Fibroblast of mammary gland (primary cell): ENCODE measurements around the gene DCTD.

ENCODE experiments used
- DNase-seq: peaks from one replicate; pipeline ENCODE4 v3.0.0-alpha.2; 2010; ENCODE audit warnings: low read depth
- H3K4me3 ChIP-seq: 2 replicates; pipeline ENCODE4 v1.5.1; 2011; ENCODE audit warnings: low read depth, mild to moderate bottlenecking, low read length, moderate library complexity; ENCODE audit not compliant: control insufficient read depth
- TF ChIP-seq, protein P1 (sequence below): conservative IDR thresholded peaks from 2 replicates; pipeline ENCODE4 v1.5.1; 2011; ENCODE audit warnings: low read depth, low read length, inconsistent platforms; ENCODE audit not compliant: control insufficient read depth, insufficient read depth

The DCTD gene

DNA sequence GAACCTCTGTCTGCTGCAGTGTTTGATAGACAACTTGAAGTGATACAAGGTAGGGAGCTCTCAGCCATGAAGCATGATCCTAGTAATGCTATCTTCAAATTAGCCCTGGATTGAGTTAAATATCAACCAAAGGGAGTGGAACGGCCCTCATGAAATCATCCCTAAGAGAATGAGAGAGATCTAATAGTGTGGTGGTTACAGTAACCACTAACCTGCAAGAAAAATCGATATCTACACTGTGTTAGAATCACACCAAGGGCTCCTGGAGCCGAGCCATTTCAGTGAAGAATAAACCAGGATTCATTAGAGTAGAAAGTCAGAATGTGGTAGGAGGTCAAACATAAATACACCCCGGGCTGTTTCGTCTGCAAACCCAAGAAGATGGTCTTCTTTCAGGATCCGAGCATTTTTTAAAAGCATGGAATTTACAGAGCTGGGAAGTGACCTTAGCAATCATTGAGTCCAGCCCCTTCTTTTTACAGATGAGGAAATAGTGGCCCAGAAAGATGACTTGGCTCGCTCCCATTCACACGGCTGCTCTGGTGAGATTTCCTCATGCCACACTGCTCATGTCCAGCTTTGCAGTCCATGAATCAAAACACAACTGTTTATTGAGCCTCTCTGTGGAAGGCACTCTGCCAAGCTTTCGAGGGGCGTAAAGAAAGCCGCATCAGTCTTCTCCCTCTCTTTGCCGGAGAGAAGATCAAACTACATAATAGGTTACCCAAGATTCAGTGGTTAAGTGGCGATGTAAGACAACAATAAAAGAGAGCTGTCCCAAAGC, 5.5 kb upstream of the DCTD start:
- no peak overlapping the region for H3K4me3 ChIP-seq
- TF ChIP-seq, protein P1, sequence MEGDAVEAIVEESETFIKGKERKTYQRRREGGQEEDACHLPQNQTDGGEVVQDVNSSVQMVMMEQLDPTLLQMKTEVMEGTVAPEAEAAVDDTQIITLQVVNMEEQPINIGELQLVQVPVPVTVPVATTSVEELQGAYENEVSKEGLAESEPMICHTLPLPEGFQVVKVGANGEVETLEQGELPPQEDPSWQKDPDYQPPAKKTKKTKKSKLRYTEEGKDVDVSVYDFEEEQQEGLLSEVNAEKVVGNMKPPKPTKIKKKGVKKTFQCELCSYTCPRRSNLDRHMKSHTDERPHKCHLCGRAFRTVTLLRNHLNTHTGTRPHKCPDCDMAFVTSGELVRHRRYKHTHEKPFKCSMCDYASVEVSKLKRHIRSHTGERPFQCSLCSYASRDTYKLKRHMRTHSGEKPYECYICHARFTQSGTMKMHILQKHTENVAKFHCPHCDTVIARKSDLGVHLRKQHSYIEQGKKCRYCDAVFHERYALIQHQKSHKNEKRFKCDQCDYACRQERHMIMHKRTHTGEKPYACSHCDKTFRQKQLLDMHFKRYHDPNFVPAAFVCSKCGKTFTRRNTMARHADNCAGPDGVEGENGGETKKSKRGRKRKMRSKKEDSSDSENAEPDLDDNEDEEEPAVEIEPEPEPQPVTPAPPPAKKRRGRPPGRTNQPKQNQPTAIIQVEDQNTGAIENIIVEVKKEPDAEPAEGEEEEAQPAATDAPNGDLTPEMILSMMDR = no peak

DNA sequence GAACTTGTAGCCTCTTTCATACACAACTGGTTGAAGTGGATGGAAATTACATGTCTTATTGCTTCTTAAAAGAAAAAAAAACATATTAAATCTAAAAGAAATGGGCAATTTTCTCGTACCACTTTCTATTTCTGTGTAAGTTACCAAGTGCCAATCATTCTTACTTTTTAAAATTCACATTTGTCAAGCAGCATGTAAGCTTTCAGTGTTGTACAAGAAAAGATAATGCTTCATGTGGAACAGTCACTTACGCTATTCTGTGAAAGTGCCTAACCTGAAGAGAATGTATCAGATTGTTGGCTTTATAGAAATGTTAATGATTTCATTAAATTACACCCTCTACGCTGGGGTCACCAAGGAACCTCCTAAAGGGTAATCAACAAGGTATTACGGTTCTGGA, 4.4 kb upstream of the DCTD start:
- no peak for DNase-seq
- TF ChIP-seq, protein P1 = no peak
- no peak overlapping the region for H3K4me3 ChIP-seq

More for the DNA sequence above, 5.5 kb upstream of the DCTD start:
- DNase-seq = no peak

DNA sequence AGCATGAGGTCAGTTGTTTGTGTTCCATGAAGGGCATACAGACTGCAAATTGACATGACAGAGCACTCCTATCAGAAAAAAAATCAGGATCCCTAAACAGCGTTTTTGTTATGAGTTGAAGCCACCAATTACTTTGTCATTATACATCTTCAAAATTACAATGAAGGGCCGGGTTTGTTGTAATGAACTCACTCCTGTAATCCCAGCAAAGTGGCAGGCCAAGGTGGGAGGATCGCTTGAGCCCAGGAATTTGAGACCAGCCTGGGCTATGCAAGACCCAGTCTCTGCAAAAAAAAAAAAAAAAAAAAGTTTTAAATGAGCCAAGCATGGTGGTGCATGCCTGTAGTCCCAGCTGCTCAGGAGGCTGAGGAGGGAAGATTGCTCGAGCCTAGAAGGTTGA, 3.5 kb upstream of the DCTD start:
- no peak for DNase-seq
- TF ChIP-seq, protein P1 = no peak
- H3K4me3 ChIP-seq = no peak overlapping the region

DNA sequence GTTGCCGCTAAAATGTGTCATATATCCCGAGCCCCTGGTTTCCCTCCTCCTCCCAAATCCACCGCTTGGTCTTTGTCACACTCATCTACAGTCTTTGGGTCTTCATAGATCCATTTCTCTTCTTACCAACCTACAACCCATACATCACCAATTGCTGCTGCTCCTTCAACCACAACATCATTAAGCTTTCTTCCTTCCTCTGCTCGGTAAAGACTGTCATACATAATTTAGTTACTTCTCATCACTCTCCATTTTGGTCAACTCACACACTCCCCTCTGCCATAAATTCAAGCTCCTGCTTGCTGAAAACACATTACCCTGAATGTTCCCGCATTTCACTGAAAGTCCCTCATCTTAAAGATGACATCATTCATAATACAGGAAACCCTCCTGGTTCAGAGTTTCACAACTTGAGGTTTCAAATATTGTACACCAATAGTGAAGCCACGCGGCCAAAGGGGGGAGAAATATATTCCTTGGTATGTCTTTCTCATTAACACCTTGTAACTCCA, 1.7 kb upstream of the DCTD start:
- H3K4me3 ChIP-seq = no peak overlapping the region
- TF ChIP-seq, protein P1 = no peak
- no peak for DNase-seq

DNA sequence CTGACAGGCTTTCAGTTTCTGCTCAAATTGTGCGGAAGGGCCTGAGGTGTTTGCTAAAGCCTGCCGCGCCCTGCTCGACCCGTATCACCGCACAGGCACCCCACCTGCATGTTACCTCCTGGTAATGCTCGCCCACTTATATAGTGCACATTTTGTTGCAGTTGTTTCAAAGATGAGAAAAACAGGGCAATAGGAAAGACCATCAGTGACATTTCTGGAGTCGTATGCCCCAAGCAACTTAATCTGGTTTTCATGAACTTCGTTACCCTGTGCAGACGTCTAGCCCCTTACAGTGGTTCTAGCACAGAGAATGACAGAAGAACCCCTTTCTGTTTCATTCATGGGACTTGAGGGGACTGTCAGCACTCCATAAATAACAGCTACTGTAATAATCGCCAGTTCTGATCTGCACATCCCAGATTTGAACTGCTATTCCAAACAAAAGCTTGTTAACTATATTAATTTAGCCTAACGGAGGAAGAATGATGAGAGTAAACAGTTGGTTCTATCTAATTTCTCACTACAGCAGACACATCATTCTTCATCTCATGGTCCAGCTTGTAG, 940 bp upstream of the DCTD start:
- TF ChIP-seq, protein P1 = no peak
- peak overlapping the region; percentile 59 for H3K4me3 ChIP-seq
- DNase-seq = no peak

DNA sequence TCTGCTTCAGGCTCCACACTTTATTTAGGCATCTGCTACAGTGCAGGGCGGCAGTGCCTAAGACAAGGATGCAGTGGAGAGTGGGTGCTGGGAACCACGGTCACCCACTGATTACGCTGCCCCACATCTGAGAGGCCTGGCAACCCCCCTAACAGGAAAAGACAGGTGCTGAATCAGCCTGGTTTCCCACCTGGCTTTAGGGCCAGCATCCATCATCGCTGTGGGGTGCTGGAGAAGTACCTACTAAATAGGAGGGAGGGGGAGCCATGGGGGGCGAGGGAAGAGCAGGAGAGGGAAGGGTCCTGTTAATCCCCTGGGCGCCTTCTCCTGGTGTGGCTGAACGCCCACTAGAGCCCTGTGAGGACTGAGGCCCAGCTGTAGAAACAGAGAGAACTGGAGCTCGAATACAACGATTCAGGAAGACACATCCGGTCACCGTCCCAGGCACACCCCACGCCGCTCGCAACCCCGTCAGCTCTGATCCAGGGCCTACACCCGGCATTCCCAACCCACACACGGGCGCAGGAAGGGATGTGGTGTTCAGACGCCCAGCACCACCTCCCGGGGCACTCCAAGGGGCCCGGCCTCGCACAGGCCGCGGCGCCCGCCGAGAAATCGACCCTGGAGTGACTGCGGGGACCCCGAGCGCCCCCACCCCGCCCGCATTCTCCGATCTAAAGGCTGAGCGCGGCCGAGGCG, 554 bp downstream of the DCTD start:
- TF ChIP-seq, protein P1 = no peak
- DNase-seq = peak; percentile 67

More for the DNA sequence above, 554 bp downstream of the DCTD start:
- H3K4me3 ChIP-seq = peak overlapping the region; percentile 70
